ENCODE data around the gene PHACTR1.

PHACTR1 gene

GRCh38 chr6:13068586-13069210 is 352.1 kb downstream of the PHACTR1 start:
- DNase-seq = no peak

- DNase-seq = peak in 2 of 51 donors; percentile 13 to 16
Measured at GRCh38 chr6:13071550-13072345, 355.2 kb downstream of the PHACTR1 start.

GRCh38 chr6:13072686-13073347 is 356.2 kb downstream of the PHACTR1 start:
- no peak for DNase-seq

GRCh38 chr6:13074415-13075140 is 358.0 kb downstream of the PHACTR1 start:
- no peak for DNase-seq

- no peak for DNase-seq
Measured at GRCh38 chr6:13075141-13075845, 358.7 kb downstream of the PHACTR1 start.

- DNase-seq = no peak
Measured at GRCh38 chr6:13076575-13076974, 360.0 kb downstream of the PHACTR1 start.

GRCh38 chr6:13077117-13077516 is 360.6 kb downstream of the PHACTR1 start:
- DNase-seq = no peak

- DNase-seq = no peak
Measured at GRCh38 chr6:13079096-13079723, 362.6 kb downstream of the PHACTR1 start.

- DNase-seq = no peak
Measured at GRCh38 chr6:13080462-13081188, 364.1 kb downstream of the PHACTR1 start.

GRCh38 chr6:13081189-13081563 is 364.6 kb downstream of the PHACTR1 start:
- no peak for DNase-seq

- no peak for DNase-seq
Measured at GRCh38 chr6:13089296-13089994, 372.9 kb downstream of the PHACTR1 start.

GRCh38 chr6:13091192-13091591 is 374.6 kb downstream of the PHACTR1 start:
- DNase-seq = no peak

GRCh38 chr6:13094781-13095425 is 378.3 kb downstream of the PHACTR1 start:
- DNase-seq = no peak

GRCh38 chr6:13096084-13096483 is 379.5 kb downstream of the PHACTR1 start:
- DNase-seq = no peak

GRCh38 chr6:13097454-13097853 is 380.9 kb downstream of the PHACTR1 start:
- DNase-seq = no peak

- DNase-seq = no peak
Measured at GRCh38 chr6:13098006-13098405, 381.4 kb downstream of the PHACTR1 start.

- DNase-seq = peak in 1 of 51 donors; percentile 28
Measured at GRCh38 chr6:13098793-13099570, 382.4 kb downstream of the PHACTR1 start.

- no peak for DNase-seq
Measured at GRCh38 chr6:13099771-13100170, 383.2 kb downstream of the PHACTR1 start.
